ENCODE results near the gene PTDSS2. TPM values are rescaled to one million over a fixed set of nuclear protein-coding genes. Genes with fewer than 3 reads are reported as not detected.

PTDSS2 gene
- total and polyA plus RNA-seq, 2 of the 13 experiments (the other 11 are each of a cell fraction or from before 2014, with no cell fraction given) = 21.7 to 26.4 TPM

- H3K4me3 ChIP-seq (replicated peaks in 1 of 3; ENCODE audit: insufficient read depth in 1 of 3, low read depth in 2 of 3, low read length in 3 of 3) = no peak overlapping the region
- in situ Hi-C loops (cut with HindIII; ENCODE audit: extremely low pct_ligation_motif_present, low pct_unique_long_range_greater_than_20kb) (no loop called here), intact Hi-C loops (cut with micrococcal nuclease; ENCODE audit: unreplicated experiment) (no loop called here)
- no peak overlapping the region for H3K4me2 ChIP-seq (ENCODE audit: low read depth, low read length)
- no peaks in the 10 kb centered on the region for H4K20me1 ChIP-seq (ENCODE audit: insufficient read depth, low read length)
- no peaks in the 10 kb centered on the region for H3K27me3 ChIP-seq (ENCODE audit: control insufficient read depth in 1 of 2, insufficient read depth in 2 of 2, low read length in 2 of 2)
- H2AFZ ChIP-seq (ENCODE audit: low read length) = no peak overlapping the region
- ATAC-seq (no peak), FAIRE-seq (no peak), DNase-seq (ENCODE audit: low spot score) (no peak)
- no peaks in the 10 kb centered on the region for H3K36me3 ChIP-seq (replicated peaks in 1 of 2; ENCODE audit: control insufficient read depth in 1 of 2, insufficient read depth in 2 of 2, low read length in 2 of 2)
- H3K9ac ChIP-seq (ENCODE audit: insufficient read depth, low read depth, low read length) = no peak overlapping the region
- H3K79me2 ChIP-seq (ENCODE audit: insufficient read depth, low read length) = no peaks in the 10 kb centered on the region
- 86% methylated on average over 10 of the region's 10 CpGs for WGBS (ENCODE audit: low lambda C conversion rate)
- H3K9me3 ChIP-seq (ENCODE audit: low read length) = no peaks in the 10 kb centered on the region
- POLR2A ChIA-PET = no interaction called here
- no peak overlapping the region for H3K27ac ChIP-seq (ENCODE audit: extremely low read length, insufficient read depth, low read length)
- H3K4me1 ChIP-seq (ENCODE audit: insufficient read depth, low read length) = no peaks in the 10 kb centered on the region
- TF ChIP-seq RBFOX2 (IDR thresholded peaks at IDR 0.05; ENCODE audit: low read depth, low read length) = no peak
- no peak for TF ChIP-seq HNF1B (CRISPR knock-in tag; IDR thresholded peaks at IDR 0.05)
- no peak for TF ChIP-seq ZNF570 (CRISPR knock-in tag; IDR thresholded peaks at IDR 0.05; ENCODE audit: borderline replicate concordance)
- TF ChIP-seq ARID4A (CRISPR knock-in tag; IDR thresholded peaks at IDR 0.05; ENCODE audit: borderline replicate concordance) = no peak
- TF ChIP-seq GABPB1 (CRISPR knock-in tag; IDR thresholded peaks at IDR 0.05) = no peak
- no TSS peak for BruUV-seq (replicated peaks)
- CTCF ChIA-PET (ENCODE audit: low intra/inter-chr PET ratio, low total read pairs) = no interaction called here
These were observed 27.8 kb upstream of the PTDSS2 start for GRCh38 chr11:422249-422656.
